Kidney capillary endothelial cell (primary cell): ENCODE results near the gene ALG6.

Experiments used
- DNase-seq: peaks from one replicate; pipeline ENCODE4 v3.0.0-alpha.2; 2018; ENCODE audit warnings: low spot score

The ALG6 gene

GRCh38 chr1:63367215-63368103, at the start of gene ALG6:
Gene ALG6 (plus strand): TSS chr1:63367627. CDS start chr1:63370978, 3,351 bp downstream.
- peak; percentile 90 for DNase-seq

GRCh38 chr1:63317817-63318152, 49.6 kb upstream of the ALG6 start:
- no peak for DNase-seq

GRCh38 chr1:63318201-63318979, 49.0 kb upstream of the ALG6 start:
- no peak for DNase-seq

- no peak for DNase-seq
Observed at GRCh38 chr1:63319046-63320021, 48.1 kb upstream of the ALG6 start.

DNA sequence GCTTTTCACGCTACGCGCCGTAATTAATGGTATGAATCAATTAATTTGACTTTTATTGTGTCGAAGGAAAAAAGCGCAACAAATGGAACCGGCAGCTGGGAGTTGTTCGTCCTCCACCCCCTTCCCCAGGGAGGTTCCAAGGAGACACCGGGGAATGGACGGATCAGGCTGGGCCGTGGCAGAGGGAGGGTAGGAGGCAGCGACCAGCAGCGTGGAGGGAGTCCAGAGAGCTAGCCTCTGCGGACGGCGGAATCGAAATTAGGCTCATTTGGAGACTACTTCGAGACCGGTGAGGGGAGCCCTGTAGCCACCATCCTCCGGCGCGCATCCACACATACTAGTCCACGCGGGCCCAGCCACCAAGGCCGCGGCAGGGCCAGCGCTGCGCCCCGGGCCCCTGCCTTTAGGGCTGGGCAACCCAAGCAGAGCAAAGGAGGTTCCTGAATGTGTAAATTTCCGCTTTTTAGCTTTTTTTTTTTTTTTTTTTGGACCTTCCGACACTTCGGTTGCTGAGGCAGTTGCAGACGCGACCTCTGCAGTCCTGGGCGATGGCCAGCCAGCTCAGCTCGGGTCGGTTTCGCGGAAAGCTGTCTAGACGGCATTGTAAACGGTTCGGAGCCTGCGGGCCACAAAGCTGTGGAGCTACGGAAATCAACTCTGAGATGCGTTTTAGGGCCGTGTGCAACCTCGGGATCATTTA, 47.3 kb upstream of the ALG6 start:
- no peak for DNase-seq

- no peak for DNase-seq
Observed at GRCh38 chr1:63321066-63321784, 46.2 kb upstream of the ALG6 start.

- no peak for DNase-seq
Observed at GRCh38 chr1:63321785-63322113, 45.7 kb upstream of the ALG6 start.

- no peak for DNase-seq
Observed at GRCh38 chr1:63322114-63322943, 45.1 kb upstream of the ALG6 start, which contains the start of gene FOXD3. Gene FOXD3 (plus strand): TSS chr1:63322567. CDS start chr1:63323059, 492 bp downstream.

- no peak for DNase-seq
Observed at GRCh38 chr1:63322944-63323864, 44.2 kb upstream of the ALG6 start.

DNA sequence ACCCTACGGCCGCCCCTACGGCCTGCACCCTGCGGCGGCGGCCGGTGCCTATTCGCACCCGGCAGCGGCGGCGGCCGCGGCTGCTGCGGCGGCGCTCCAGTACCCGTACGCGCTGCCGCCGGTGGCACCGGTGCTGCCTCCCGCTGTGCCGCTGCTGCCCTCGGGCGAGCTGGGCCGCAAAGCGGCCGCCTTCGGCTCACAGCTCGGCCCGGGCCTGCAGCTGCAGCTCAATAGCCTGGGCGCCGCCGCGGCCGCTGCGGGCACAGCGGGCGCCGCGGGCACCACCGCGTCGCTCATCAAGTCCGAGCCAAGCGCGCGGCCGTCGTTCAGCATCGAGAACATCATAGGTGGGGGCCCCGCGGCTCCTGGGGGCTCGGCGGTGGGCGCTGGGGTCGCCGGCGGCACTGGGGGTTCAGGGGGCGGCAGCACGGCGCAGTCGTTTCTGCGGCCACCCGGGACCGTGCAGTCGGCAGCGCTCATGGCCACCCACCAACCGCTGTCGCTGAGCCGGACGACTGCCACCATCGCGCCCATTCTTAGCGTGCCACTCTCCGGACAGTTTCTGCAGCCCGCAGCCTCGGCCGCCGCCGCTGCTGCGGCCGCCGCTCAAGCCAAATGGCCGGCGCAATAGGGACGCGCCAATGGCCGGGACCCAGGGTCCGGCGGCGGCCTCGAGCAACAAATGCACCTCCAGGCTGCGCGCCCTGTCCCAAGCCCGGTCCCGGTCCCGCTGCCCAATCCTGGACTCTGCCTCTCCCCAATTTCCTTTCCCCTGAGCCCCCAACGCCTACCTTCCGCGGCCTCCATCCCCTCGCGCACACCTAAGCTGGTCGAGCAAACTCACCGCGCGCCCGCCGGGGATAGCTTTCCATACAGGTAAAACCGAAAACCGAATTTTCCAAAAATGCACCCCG, 43.3 kb upstream of the ALG6 start:
- no peak for DNase-seq

GRCh38 chr1:63324779-63325119, 42.7 kb upstream of the ALG6 start:
- no peak for DNase-seq

DNA sequence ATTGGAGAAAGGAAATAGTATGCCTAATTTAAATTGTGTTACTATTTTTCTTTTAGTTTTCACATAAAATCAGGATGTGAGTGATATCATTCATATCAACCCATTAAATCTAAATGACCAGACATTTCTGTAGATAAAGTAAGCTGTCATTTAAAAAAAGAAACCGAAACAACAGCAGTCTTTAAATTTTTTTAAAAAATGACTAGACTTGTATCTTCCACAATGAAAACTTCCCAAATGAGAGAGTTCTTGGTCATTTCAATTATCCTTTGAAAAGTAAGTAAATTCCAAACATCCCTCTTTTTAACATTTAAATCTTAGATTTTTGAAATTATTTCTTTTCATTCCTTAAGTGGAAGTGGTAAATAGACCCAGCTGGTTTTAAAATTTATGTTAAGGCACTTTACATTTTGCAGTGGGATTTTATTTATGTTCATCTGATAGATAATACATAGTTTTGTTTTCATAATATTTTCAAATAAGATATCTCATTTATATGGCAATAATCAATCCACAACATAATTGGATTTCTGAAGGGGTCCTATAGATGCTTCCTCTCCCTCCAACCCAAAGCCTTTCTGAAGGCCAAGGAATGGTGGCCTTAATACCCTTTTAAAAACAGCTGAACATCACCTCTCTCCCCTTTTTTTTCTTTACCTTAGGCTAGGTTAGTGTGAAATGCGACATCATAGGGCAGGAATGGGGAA, 42.0 kb upstream of the ALG6 start:
- DNase-seq, result no peak

DNA sequence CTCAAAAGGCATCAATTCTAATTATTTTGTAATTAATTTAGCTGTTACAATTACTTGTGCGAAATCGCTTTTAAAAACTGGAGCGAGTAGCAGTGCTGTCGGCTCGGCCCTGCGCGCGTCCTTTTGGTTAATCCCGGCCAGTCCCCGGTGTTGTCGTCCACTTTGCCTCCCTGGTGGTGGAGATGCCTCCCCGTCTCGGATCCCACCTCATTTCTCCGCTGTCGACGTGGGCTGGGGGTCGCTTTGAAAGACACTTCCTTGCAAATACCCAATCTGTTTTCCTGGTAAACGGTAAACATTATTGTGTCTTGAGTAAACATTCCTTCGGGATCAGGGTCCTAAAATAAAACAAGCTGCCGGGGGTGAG, 41.3 kb upstream of the ALG6 start:
- no peak for DNase-seq

GRCh38 chr1:63326473-63327380, 40.7 kb upstream of the ALG6 start:
- DNase-seq, result no peak

DNA sequence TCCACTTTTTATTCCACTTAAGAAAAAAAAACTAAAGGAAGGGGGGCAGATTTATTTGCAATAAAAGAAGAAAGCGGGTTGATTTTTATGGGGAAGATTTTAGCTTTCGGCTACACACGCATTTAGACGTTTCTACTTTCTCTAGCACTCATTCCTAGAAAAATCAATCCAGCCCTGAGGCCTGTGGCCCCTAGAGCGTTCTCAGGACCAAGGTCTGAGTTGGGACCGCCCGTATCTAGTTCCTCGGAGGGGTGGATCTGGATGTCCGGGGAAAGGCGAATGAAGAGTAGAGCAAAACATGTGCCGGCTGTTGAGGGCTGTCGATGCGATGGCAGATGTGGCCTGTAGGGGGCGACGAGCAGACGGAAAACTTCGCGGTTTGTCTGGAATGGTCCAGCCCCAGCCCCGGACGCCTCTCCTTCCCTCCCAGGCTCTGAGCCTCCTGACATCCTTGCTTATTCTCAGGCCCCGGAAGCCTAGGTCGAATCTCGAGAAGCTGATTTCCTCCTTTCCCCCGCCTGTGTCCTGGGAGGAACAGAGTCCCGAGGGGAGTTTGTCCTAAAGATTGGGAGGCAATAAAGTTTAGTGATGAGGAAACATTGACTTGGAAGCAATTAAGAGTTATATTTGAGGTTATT, 39.9 kb upstream of the ALG6 start:
- no peak for DNase-seq

- DNase-seq, result no peak
Observed at GRCh38 chr1:63328122-63328521, 39.3 kb upstream of the ALG6 start.
